ENCODE results near the gene SLIT3. TPM values are rescaled to one million over a fixed set of nuclear protein-coding genes. Genes with fewer than 3 reads are reported as not detected.

SLIT3 gene
- total RNA-seq, 1 donor from 2014 or later: 0.22 TPM

DNA sequence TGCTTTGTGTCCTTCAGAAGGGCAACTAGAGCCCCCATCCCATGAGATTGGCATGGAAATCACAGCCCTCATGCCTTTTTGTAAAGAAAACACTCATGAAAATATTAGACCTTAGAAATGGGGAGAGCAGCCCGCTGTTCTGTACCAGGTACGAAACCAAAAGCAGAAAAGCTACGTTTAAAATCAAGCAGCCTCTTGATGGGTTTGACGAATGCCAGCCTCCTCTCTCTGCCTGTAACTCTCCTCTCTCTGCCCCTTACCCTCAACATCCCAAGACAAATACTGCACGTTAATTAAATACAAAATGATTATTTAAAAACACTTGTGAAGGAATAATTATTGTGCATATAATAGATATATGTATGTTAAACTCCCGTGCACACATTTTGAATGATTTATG, 390.1 kb downstream of the SLIT3 start:
- no peaks in the 10 kb centered on the region for H4K20me1 ChIP-seq (ENCODE audit: low read depth)
- H3K27me3 ChIP-seq: no peaks in the 10 kb centered on the region
- no peaks in the 10 kb centered on the region for H3K36me3 Mint-ChIP-seq
- TF ChIP-seq, protein P1, sequence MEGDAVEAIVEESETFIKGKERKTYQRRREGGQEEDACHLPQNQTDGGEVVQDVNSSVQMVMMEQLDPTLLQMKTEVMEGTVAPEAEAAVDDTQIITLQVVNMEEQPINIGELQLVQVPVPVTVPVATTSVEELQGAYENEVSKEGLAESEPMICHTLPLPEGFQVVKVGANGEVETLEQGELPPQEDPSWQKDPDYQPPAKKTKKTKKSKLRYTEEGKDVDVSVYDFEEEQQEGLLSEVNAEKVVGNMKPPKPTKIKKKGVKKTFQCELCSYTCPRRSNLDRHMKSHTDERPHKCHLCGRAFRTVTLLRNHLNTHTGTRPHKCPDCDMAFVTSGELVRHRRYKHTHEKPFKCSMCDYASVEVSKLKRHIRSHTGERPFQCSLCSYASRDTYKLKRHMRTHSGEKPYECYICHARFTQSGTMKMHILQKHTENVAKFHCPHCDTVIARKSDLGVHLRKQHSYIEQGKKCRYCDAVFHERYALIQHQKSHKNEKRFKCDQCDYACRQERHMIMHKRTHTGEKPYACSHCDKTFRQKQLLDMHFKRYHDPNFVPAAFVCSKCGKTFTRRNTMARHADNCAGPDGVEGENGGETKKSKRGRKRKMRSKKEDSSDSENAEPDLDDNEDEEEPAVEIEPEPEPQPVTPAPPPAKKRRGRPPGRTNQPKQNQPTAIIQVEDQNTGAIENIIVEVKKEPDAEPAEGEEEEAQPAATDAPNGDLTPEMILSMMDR (IDR thresholded peaks at IDR 0.05): no peak
- TF ChIP-seq EZH2 (IDR thresholded peaks at IDR 0.05) (no peak), EZH2phosphoT487 (IDR thresholded peaks at IDR 0.05) (no peak)
- H3K27ac ChIP-seq: no peak overlapping the region
- H3K4me1 Mint-ChIP-seq: no peaks in the 10 kb centered on the region
- no peaks in the 10 kb centered on the region for H3K79me2 ChIP-seq (ENCODE audit: low read depth)
- no peak overlapping the region for H3K4me2 ChIP-seq
- DNase-seq (ENCODE audit: low spot score): no peak
- H3F3A ChIP-seq (ENCODE audit: low read depth): no peaks in the 10 kb centered on the region
- H3K9me3 ChIP-seq (ENCODE audit: low read depth): no peaks in the 10 kb centered on the region
- H3K9ac ChIP-seq: no peak overlapping the region
- H3K9me3 Mint-ChIP-seq: no peaks in the 10 kb centered on the region
- no peak overlapping the region for H2AFZ ChIP-seq (replicated peaks)
- no peak overlapping the region for H3K4me3 ChIP-seq
- no peaks in the 10 kb centered on the region for H3K27me3 Mint-ChIP-seq (ENCODE audit: insufficient read depth, low read depth)
- no peaks in the 10 kb centered on the region for H3K4me1 ChIP-seq
- no peaks in the 10 kb centered on the region for H3K36me3 ChIP-seq
- no peak overlapping the region for H3K4me3 Mint-ChIP-seq
- H3K27ac Mint-ChIP-seq: no peak overlapping the region

DNA sequence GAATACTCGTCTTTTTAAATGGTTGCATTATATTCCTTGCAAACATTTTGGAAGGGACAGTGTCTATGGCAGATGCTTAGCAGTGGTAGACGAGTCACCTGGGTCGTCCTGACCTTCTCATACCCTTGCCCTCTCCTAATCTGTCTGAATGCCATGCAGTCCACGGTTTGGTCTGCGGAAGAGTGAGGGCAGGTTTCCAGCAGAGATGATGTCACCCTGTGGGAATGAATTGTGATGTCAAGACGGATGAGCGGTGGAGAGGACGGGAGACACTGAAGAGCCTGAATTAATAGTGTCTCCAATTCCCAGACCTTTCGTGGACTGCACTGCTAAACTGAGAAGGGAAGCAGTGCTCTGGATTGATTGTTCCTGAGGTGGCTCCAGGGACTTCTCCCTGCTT, 392.7 kb downstream of the SLIT3 start:
- no peak overlapping the region for H2AFZ ChIP-seq (replicated peaks)
- no peak overlapping the region for H3K4me3 Mint-ChIP-seq
- H3K27me3 Mint-ChIP-seq (ENCODE audit: insufficient read depth, low read depth): no peaks in the 10 kb centered on the region
- no peaks in the 10 kb centered on the region for H3K27me3 ChIP-seq
- H3K4me3 ChIP-seq: no peak overlapping the region
- no peaks in the 10 kb centered on the region for H3K9me3 Mint-ChIP-seq
- no peak overlapping the region for H3K27ac ChIP-seq
- H3K36me3 Mint-ChIP-seq: no peaks in the 10 kb centered on the region
- H3K4me1 ChIP-seq: peaks cover 4% of the 10 kb centered on the region
- no peaks in the 10 kb centered on the region for H3K9me3 ChIP-seq (ENCODE audit: low read depth)
- TF ChIP-seq EZH2 (IDR thresholded peaks at IDR 0.05): no peak
- no peak for TF ChIP-seq EZH2phosphoT487 (IDR thresholded peaks at IDR 0.05)
- TF ChIP-seq, protein P1 (IDR thresholded peaks at IDR 0.05): no peak
- no peaks in the 10 kb centered on the region for H3K79me2 ChIP-seq (ENCODE audit: low read depth)
- peaks cover 7% of the 10 kb centered on the region for H3K4me1 Mint-ChIP-seq
- H3K4me2 ChIP-seq: no peak overlapping the region
- H3K27ac Mint-ChIP-seq: no peak overlapping the region
- DNase-seq (ENCODE audit: low spot score): no peak
- H3F3A ChIP-seq (ENCODE audit: low read depth): no peaks in the 10 kb centered on the region
- H4K20me1 ChIP-seq (ENCODE audit: low read depth): no peaks in the 10 kb centered on the region
- no peaks in the 10 kb centered on the region for H3K36me3 ChIP-seq
- no peak overlapping the region for H3K9ac ChIP-seq

DNA sequence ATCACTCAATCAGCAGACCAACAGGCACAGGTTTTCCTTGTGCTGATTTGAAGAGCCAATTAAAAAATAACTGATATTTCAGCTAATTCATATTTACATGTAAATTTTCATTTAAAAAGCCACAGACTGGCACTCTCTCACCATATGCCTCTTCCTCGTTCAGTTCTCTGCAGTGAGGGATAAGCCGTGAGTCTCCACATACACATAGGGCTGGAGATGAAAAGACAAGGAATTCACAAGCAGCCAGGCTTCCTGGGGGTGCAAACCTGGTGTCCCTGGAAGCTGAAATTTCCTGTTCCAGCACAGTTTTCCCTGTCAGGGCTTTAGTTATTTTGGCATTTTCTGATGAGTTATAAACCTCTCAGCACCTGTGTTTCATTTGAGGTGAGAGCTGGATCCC, 397.9 kb downstream of the SLIT3 start:
- Mint-ChIP-seq H3K27ac (no peak overlapping the region), H3K4me1 (peaks cover 27% of the 10 kb centered on the region), H3K9me3 (no peaks in the 10 kb centered on the region), H3K4me3 (no peak overlapping the region), H3K27me3 (ENCODE audit: insufficient read depth, low read depth) (no peaks in the 10 kb centered on the region), H3K36me3 (no peaks in the 10 kb centered on the region)
- DNase-seq (ENCODE audit: low spot score): no peak
- H3K9ac ChIP-seq: no peak overlapping the region
- no peaks in the 10 kb centered on the region for H3F3A ChIP-seq (ENCODE audit: low read depth)
- no peak overlapping the region for H2AFZ ChIP-seq (replicated peaks)
- no peaks in the 10 kb centered on the region for H3K79me2 ChIP-seq (ENCODE audit: low read depth)
- no peak overlapping the region for H3K4me2 ChIP-seq
- H3K4me1 ChIP-seq: peaks cover 9% of the 10 kb centered on the region
- no peaks in the 10 kb centered on the region for H4K20me1 ChIP-seq (ENCODE audit: low read depth)
- H3K27me3 ChIP-seq: no peaks in the 10 kb centered on the region
- no peaks in the 10 kb centered on the region for H3K36me3 ChIP-seq
- no peak overlapping the region for H3K27ac ChIP-seq
- no peak for TF ChIP-seq EZH2phosphoT487 (IDR thresholded peaks at IDR 0.05)
- TF ChIP-seq, protein P1 (IDR thresholded peaks at IDR 0.05): no peak
- no peak for TF ChIP-seq EZH2 (IDR thresholded peaks at IDR 0.05)
- no peak overlapping the region for H3K4me3 ChIP-seq
- no peaks in the 10 kb centered on the region for H3K9me3 ChIP-seq (ENCODE audit: low read depth)
